ENCODE measurements around the gene FEZ2. TPM values are rescaled to one million over a fixed set of nuclear protein-coding genes. Genes with fewer than 3 reads are reported as not detected.

FEZ2 gene
- total and polyA plus RNA-seq, 9 of the 15 experiments (the other 6 are each of a cell fraction or from before 2014, with no cell fraction given), result 9.9 to 35.5 (median 20.1) TPM

DNA sequence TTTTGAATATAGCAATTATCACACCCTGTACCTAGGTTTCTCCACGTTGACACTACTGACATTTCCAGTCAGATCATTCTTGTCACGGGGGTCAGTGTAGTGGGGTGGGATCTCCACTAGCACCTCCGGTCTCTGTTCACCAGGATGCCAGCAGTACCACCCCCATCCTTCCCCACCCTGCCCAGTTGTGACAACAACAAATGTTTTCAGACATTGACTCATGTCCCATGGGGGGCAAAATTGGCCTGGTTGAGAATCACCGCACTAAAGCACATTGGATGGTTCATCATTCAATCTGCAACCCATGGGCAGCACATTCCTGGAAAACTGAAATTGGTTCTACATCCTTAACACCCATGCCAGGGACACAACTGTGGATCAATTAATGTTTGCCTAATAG lies 32.3 kb downstream of the FEZ2 start:
- TF ChIP-seq HDAC6 (IDR thresholded peaks at IDR 0.05; ENCODE audit: low read depth, low read length) (no peak), BHLHE40 (IDR thresholded peaks at IDR 0.05; ENCODE audit: low read length) (no peak)
- TF ChIP-seq, protein P1, sequence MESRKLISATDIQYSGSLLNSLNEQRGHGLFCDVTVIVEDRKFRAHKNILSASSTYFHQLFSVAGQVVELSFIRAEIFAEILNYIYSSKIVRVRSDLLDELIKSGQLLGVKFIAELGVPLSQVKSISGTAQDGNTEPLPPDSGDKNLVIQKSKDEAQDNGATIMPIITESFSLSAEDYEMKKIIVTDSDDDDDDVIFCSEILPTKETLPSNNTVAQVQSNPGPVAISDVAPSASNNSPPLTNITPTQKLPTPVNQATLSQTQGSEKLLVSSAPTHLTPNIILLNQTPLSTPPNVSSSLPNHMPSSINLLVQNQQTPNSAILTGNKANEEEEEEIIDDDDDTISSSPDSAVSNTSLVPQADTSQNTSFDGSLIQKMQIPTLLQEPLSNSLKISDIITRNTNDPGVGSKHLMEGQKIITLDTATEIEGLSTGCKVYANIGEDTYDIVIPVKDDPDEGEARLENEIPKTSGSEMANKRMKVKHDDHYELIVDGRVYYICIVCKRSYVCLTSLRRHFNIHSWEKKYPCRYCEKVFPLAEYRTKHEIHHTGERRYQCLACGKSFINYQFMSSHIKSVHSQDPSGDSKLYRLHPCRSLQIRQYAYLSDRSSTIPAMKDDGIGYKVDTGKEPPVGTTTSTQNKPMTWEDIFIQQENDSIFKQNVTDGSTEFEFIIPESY (CRISPR knock-in tag; IDR thresholded peaks at IDR 0.05), result no peak
- H3K27ac ChIP-seq (ENCODE audit: extremely low read depth, low read depth, low read length), result no peak overlapping the region
- FAIRE-seq (no peak), DNase-seq (ENCODE audit: extremely low read depth in 1 of 4, low spot score in 3 of 4) (no peak), ATAC-seq (no peak)
- H3K27me3 ChIP-seq (ENCODE audit: control insufficient read depth in 2 of 2, insufficient read depth in 2 of 2, low read length in 2 of 2), result no peaks in the 10 kb centered on the region
- no peaks in the 10 kb centered on the region for H3K9me1 ChIP-seq (ENCODE audit: control insufficient read depth, insufficient read depth, low read length)
- POLR2A ChIA-PET, result interaction anchor here (1.2 kb wide), 1 partner anchor 25 kb away, joined by 3 read pairs; no protein-coding TSS in a partner anchor
- H3K4me2 ChIP-seq (ENCODE audit: insufficient read depth, low read length), result no peak overlapping the region
- 82% methylated on average over 4 of the region's 4 CpGs for WGBS (ENCODE audit: insufficient coverage, low coverage, missing lambda C conversion rate)
- no peaks in the 10 kb centered on the region for H3K79me2 ChIP-seq (ENCODE audit: control insufficient read depth, insufficient read depth, low read length)
- CTCF ChIA-PET (ENCODE audit: low intra/inter-chr PET ratio), result no interaction called here
- no peak overlapping the region for H3K9ac ChIP-seq (ENCODE audit: insufficient read depth in 1 of 2, low read depth in 2 of 2, low read length in 2 of 2)
- intact Hi-C loops (cut with micrococcal nuclease) (no loop called here), in situ Hi-C loops (cut with MboI) (no loop called here)
- H3K36me3 ChIP-seq (ENCODE audit: control insufficient read depth, insufficient read depth, low read length), result peaks cover 11% of the 10 kb centered on the region
- H4K20me1 ChIP-seq (replicated peaks; ENCODE audit: control insufficient read depth, insufficient read depth, low read length), result no peaks in the 10 kb centered on the region
- no peak overlapping the region for H2AFZ ChIP-seq (ENCODE audit: low read depth, low read length)
- H3K4me1 ChIP-seq (replicated peaks in 1 of 2; ENCODE audit: control insufficient read depth in 2 of 2, insufficient read depth in 2 of 2, low read length in 2 of 2), result no peaks in the 10 kb centered on the region; a peak in 1 of 5 replicates
- H3K9me3 ChIP-seq (replicated peaks; ENCODE audit: control insufficient read depth, insufficient read depth, low read depth, low read length), result no peaks in the 10 kb centered on the region
- no TSS peak for BruUV-seq (replicated peaks)
- no peak overlapping the region for H3K4me3 ChIP-seq

Data from K562 (cell line).